ENCODE measurements around the gene LRGUK.

The LRGUK gene

DNA sequence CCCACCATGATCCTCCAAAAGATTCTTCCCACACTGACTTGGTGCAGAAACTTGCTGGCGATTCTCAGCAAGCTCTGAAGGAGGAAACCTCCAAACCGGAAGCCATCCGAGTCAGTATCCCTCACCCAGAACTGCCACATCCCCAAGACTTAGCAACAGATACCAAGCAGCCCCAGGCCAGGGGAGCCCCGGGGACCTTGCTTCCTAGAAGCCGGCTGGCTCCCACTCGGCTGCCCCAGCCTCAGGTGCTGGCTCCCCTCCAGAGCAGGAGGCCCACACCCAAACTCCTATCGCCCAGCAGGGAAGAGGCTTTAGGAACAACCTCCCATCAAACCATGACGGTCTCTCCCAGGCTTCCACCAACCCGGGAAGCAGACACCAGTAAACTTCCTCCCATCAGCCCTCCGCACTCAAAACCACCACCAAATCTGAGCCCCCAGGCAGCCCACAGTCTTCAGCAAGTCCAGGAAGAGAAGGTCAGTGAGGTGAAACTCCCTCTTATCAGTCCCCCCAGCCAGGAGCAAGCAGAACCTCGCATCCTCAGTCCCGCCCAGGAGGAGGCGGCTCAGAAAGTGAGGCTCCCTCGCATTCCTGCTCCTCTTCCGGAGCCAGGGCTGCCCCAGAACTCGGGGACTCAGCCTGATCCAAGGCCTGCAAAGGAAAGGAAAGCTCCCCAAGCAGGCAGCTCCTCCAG, 82.3 kb downstream of the LRGUK start:
- Histone ChIP-seq H3K4me1 (ENCODE audit: control extremely low read depth in 1 of 4, control insufficient read depth in 4 of 4, insufficient read depth in 4 of 4, low read length in 3 of 4) (peaks cover 0 to 3% (median 0%) of the 10 kb centered on the region in 4 experiments), H3K9me3 (ENCODE audit: control extremely low read depth in 1 of 5, control insufficient read depth in 4 of 5, insufficient read depth in 2 of 5, low read depth in 1 of 5, low read length in 4 of 5) (no peaks in the 10 kb centered on the region), H3K4me3 (ENCODE audit: control insufficient read depth in 1 of 7, extremely low read depth in 1 of 7, insufficient read depth in 4 of 7, low read depth in 2 of 7, low read length in 6 of 7) (no peak overlapping the region), H3K36me3 (ENCODE audit: control insufficient read depth in 4 of 4, insufficient read depth in 4 of 4, low read length in 3 of 4) (no peaks in the 10 kb centered on the region), H3K27ac (ENCODE audit: insufficient read depth in 1 of 2, low read depth in 1 of 2, low read length in 2 of 2, poor library complexity in 1 of 2, severe bottlenecking in 2 of 2) (no peak overlapping the region), H3K27me3 (replicated peaks in 2 of 5; ENCODE audit: control insufficient read depth in 4 of 5, insufficient read depth in 5 of 5, low read length in 4 of 5) (peaks cover 0 to 4% (median 0%) of the 10 kb centered on the region in 5 experiments)
- WGBS (ENCODE audit: insufficient coverage) = 93% methylated on average over 10 of the region's 16 CpGs
- no peak for DNase-seq
- POLR2A ChIA-PET = interaction anchor here (0.6 kb wide), 1 partner anchor 60 kb away, joined by 4 read pairs; no protein-coding TSS in a partner anchor
- CTCF ChIA-PET = no interaction called here

DNA sequence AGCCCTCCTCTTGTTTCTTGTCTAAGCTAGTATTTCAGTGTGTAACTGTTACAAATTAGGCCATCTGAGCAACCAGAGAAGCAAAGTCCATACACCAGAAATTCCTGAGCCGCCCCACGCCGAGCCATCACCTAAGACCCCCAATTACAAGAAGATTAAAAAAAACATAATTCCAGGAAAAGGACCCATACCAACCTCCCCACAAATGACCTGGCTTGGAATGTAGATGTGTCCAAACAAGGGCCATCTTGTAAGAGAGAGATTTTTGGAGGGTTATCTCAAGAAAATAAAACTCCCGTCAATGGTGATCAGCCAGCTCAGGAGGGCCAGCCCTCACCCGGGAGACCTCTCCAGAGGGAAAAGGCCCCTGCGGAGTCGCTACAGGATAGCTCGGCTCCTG, 83.1 kb downstream of the LRGUK start:
- Histone ChIP-seq H3K27ac (ENCODE audit: insufficient read depth in 1 of 2, low read depth in 1 of 2, low read length in 2 of 2, poor library complexity in 1 of 2, severe bottlenecking in 2 of 2) (no peak overlapping the region), H3K36me3 (ENCODE audit: control insufficient read depth in 4 of 4, insufficient read depth in 4 of 4, low read length in 3 of 4) (no peaks in the 10 kb centered on the region), H3K27me3 (replicated peaks in 2 of 5; ENCODE audit: control insufficient read depth in 4 of 5, insufficient read depth in 5 of 5, low read length in 4 of 5) (peaks cover 0 to 4% (median 0%) of the 10 kb centered on the region in 5 experiments), H3K4me1 (ENCODE audit: control extremely low read depth in 1 of 4, control insufficient read depth in 4 of 4, insufficient read depth in 4 of 4, low read length in 3 of 4) (peaks cover 0 to 3% (median 0%) of the 10 kb centered on the region in 4 experiments), H3K9me3 (ENCODE audit: control extremely low read depth in 1 of 5, control insufficient read depth in 4 of 5, insufficient read depth in 2 of 5, low read depth in 1 of 5, low read length in 4 of 5) (no peaks in the 10 kb centered on the region), H3K4me3 (ENCODE audit: control insufficient read depth in 1 of 7, extremely low read depth in 1 of 7, insufficient read depth in 4 of 7, low read depth in 2 of 7, low read length in 6 of 7) (no peak overlapping the region)
- CTCF ChIA-PET = no interaction called here
- DNase-seq = no peak
- POLR2A ChIA-PET = interaction anchor here (0.6 kb wide), 1 partner anchor 61 kb away, joined by 4 read pairs; no protein-coding TSS in a partner anchor
- WGBS (ENCODE audit: insufficient coverage) = 100% methylated on average over 2 of the region's 8 CpGs

DNA sequence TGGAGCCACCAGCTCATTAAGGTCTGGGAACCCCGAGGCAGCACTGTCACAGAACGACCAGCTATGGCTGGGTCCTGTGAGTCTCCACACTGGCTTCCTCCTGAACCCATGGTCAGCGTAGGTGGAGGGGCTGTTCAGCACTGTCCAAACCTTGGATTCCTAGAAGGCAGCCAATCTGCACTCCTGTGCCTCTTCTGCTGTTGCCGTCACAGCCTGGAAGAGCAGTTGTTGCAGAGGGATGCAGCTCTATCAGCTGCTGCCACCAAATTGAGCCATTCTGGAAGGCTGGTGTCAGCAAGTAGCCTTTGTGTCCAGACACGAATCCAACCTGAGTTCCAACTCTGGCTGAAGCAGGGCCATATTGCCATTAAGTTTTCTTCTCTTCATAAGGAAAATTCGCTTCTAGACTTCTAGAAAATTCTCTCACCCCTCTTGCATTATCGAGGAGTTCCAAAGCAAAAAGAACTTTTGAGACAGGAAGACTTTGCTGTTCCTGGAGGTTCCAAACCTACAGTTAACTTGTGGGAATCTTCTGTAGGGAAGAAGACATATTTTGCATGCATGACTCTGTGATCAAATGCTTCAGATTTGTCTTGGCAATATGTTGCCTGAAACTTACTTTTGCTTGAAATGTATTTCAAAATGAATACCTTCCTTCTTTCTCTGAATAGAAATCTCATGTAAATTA, 84.0 kb downstream of the LRGUK start:
- Histone ChIP-seq H3K27ac (ENCODE audit: insufficient read depth in 1 of 2, low read depth in 1 of 2, low read length in 2 of 2, poor library complexity in 1 of 2, severe bottlenecking in 2 of 2) (no peak overlapping the region), H3K27me3 (replicated peaks in 2 of 5; ENCODE audit: control insufficient read depth in 4 of 5, insufficient read depth in 5 of 5, low read length in 4 of 5) (peaks cover 0 to 4% (median 0%) of the 10 kb centered on the region in 5 experiments), H3K4me1 (ENCODE audit: control extremely low read depth in 1 of 4, control insufficient read depth in 4 of 4, insufficient read depth in 4 of 4, low read length in 3 of 4) (peaks cover 0 to 3% (median 0%) of the 10 kb centered on the region in 4 experiments), H3K4me3 (ENCODE audit: control insufficient read depth in 1 of 7, extremely low read depth in 1 of 7, insufficient read depth in 4 of 7, low read depth in 2 of 7, low read length in 6 of 7) (no peak overlapping the region), H3K9me3 (ENCODE audit: control extremely low read depth in 1 of 5, control insufficient read depth in 4 of 5, insufficient read depth in 2 of 5, low read depth in 1 of 5, low read length in 4 of 5) (no peaks in the 10 kb centered on the region), H3K36me3 (ENCODE audit: control insufficient read depth in 4 of 4, insufficient read depth in 4 of 4, low read length in 3 of 4) (no peaks in the 10 kb centered on the region)
- ChIA-PET CTCF (no interaction called here), POLR2A (no interaction called here)
- DNase-seq = no peak
- WGBS (ENCODE audit: insufficient coverage) = 97% methylated on average over 6 of the region's 7 CpGs

DNA sequence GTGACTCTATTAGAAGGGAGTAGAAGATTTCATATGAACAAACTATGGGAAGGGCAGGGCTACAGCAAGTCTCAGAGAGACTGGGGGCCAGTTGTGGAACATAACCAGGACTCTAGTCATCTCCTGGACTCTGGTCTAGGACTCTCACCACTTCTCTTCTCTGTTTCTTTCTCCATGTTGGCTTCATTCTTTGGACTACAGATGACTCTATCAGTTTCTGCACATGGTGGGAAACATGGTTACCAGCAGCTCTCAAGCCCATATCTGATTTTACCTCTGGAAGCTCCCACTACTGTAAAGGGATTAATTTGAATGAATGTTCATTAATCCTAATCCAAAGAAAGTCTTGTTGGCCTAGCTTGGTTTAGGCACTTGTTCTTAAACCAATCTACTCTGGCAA, 84.7 kb downstream of the LRGUK start:
- Histone ChIP-seq H3K27ac (ENCODE audit: insufficient read depth in 1 of 2, low read depth in 1 of 2, low read length in 2 of 2, poor library complexity in 1 of 2, severe bottlenecking in 2 of 2) (no peak overlapping the region), H3K36me3 (ENCODE audit: control insufficient read depth in 4 of 4, insufficient read depth in 4 of 4, low read length in 3 of 4) (no peaks in the 10 kb centered on the region), H3K4me1 (ENCODE audit: control extremely low read depth in 1 of 4, control insufficient read depth in 4 of 4, insufficient read depth in 4 of 4, low read length in 3 of 4) (peaks cover 0 to 3% (median 0%) of the 10 kb centered on the region in 4 experiments), H3K4me3 (ENCODE audit: control insufficient read depth in 1 of 7, extremely low read depth in 1 of 7, insufficient read depth in 4 of 7, low read depth in 2 of 7, low read length in 6 of 7) (no peak overlapping the region), H3K27me3 (replicated peaks in 2 of 5; ENCODE audit: control insufficient read depth in 4 of 5, insufficient read depth in 5 of 5, low read length in 4 of 5) (peaks cover 0 to 4% (median 0%) of the 10 kb centered on the region in 5 experiments), H3K9me3 (ENCODE audit: control extremely low read depth in 1 of 5, control insufficient read depth in 4 of 5, insufficient read depth in 2 of 5, low read depth in 1 of 5, low read length in 4 of 5) (no peaks in the 10 kb centered on the region)
- no peak for DNase-seq
- ChIA-PET CTCF (no interaction called here), POLR2A (no interaction called here)

DNA sequence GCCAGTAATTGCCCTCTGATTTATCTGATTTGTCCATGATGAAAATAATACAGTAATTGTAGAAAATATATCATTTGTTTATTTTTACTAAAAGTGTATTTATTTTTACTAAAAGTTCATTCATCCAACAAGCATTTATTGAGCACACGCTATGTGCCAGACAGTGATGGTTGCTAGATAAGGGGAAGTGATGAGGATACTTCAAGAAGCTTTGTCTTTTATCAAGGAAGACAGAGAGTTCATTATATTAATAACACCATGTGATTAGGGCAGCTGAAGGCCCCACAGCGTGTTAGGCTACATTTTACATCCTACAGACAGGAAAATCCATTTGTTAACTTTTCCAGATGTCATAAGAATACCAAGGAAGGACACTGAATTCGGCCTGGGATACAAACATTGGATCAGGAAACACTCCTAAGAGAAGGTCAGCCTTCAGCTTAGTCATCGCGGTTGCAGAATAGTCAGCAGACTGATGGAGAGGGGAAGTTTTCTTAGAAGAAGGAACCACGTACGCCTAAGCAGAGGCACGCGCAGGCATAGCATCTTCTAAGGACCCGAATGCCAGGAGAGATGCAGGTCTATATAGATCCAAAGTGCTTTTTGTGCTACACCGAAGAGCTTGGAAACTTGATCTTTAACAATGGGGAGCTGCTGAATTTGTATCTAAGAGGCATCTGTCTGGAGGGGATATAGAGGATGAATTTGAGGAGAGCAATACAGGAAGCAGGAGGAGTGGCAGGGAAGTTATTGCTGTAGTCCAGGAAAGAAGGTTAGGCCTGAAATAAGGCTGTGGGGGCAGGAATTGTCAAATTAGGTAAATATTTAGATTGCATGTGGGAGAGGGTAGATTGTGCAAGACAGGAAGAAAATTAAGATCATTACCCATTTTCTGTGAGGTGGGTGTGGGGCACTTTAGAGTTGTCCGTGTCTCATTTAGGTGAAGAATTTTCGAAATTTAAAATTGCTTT, 85.7 kb downstream of the LRGUK start:
- no peaks in the 10 kb centered on the region for H3K36me3 ChIP-seq (ENCODE audit: control insufficient read depth in 4 of 4, insufficient read depth in 4 of 4, low read length in 3 of 4)
- H3K27ac ChIP-seq (ENCODE audit: insufficient read depth in 1 of 2, low read depth in 1 of 2, low read length in 2 of 2, poor library complexity in 1 of 2, severe bottlenecking in 2 of 2) = no peak overlapping the region
- ChIA-PET CTCF (no interaction called here), POLR2A (no interaction called here)
- peaks cover 0 to 3% (median 0%) of the 10 kb centered on the region in 4 experiments for H3K4me1 ChIP-seq (ENCODE audit: control extremely low read depth in 1 of 4, control insufficient read depth in 4 of 4, insufficient read depth in 4 of 4, low read length in 3 of 4)
- H3K27me3 ChIP-seq (replicated peaks in 2 of 5; ENCODE audit: control insufficient read depth in 4 of 5, insufficient read depth in 5 of 5, low read length in 4 of 5) = peaks cover 0 to 2% (median 0%) of the 10 kb centered on the region in 5 experiments
- H3K4me3 ChIP-seq (ENCODE audit: control insufficient read depth in 1 of 7, extremely low read depth in 1 of 7, insufficient read depth in 4 of 7, low read depth in 2 of 7, low read length in 6 of 7) = no peak overlapping the region
- no peaks in the 10 kb centered on the region for H3K9me3 ChIP-seq (ENCODE audit: control extremely low read depth in 1 of 5, control insufficient read depth in 4 of 5, insufficient read depth in 2 of 5, low read depth in 1 of 5, low read length in 4 of 5)
- 43% methylated on average over 12 of the region's 13 CpGs for WGBS (ENCODE audit: insufficient coverage)
- DNase-seq = peak in 2 of 3 donors; percentile 3 to 5

DNA sequence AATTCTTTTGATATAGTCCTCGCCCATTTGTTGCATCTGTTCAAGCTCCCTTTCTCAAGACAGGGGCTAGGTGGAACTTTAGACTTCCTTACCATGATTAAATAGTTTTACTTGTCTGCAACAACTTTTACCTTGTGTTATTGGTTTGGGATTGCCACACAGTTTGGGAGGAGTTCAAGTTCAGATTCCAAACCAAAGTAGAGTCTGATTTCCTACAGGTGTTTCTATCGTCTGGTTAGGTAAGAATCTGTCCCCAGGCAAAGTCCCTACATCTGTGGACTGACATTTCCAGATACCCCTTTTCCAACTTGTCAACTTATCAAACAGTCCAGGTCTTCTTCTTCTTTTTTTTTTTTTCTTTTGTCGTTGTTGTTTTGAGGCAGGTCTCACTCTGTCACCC, 93.1 kb downstream of the LRGUK start:
- H3K9me3 ChIP-seq (ENCODE audit: control extremely low read depth in 1 of 5, control insufficient read depth in 4 of 5, insufficient read depth in 2 of 5, low read depth in 1 of 5, low read length in 4 of 5) = no peaks in the 10 kb centered on the region
- peaks cover 0 to 4% (median 0%) of the 10 kb centered on the region in 5 experiments for H3K27me3 ChIP-seq (replicated peaks in 2 of 5; ENCODE audit: control insufficient read depth in 4 of 5, insufficient read depth in 5 of 5, low read length in 4 of 5)
- H3K27ac ChIP-seq (ENCODE audit: insufficient read depth in 1 of 2, low read depth in 1 of 2, low read length in 2 of 2, poor library complexity in 1 of 2, severe bottlenecking in 2 of 2) = no peak overlapping the region
- POLR2A ChIA-PET = no interaction called here
- 100% methylated on average over 1 of the region's 3 CpGs for WGBS (ENCODE audit: insufficient coverage)
- no peak overlapping the region for H3K4me3 ChIP-seq (ENCODE audit: control insufficient read depth in 1 of 7, extremely low read depth in 1 of 7, insufficient read depth in 4 of 7, low read depth in 2 of 7, low read length in 6 of 7)
- no peaks in the 10 kb centered on the region for H3K4me1 ChIP-seq (ENCODE audit: control extremely low read depth in 1 of 4, control insufficient read depth in 4 of 4, insufficient read depth in 4 of 4, low read length in 3 of 4)
- no peak for DNase-seq
- H3K36me3 ChIP-seq (ENCODE audit: control insufficient read depth in 4 of 4, insufficient read depth in 4 of 4, low read length in 3 of 4) = no peaks in the 10 kb centered on the region
- CTCF ChIA-PET = no interaction called here

Measured in common myeloid progenitor, CD34-positive (primary cell).